Esophagus (tissue), 2 donors: ENCODE data around the gene FBXW8. TPM values are rescaled to one million over a fixed set of nuclear protein-coding genes. Genes with fewer than 3 reads are reported as not detected.
"Not testable (repeated sequence)": the region's sequence is repeated elsewhere in the genome, so short reads cannot be mapped to it uniquely, and the experiment has no call there.

Experiments used
- H3K27ac ChIP-seq, 2 donors: one replicate each; pipeline ENCODE4 v1.5.1; 2013; ENCODE audit warnings: low read depth in 2 of 2, mild to moderate bottlenecking in 2 of 2, inconsistent platforms in 1 of 2, low read length in 1 of 2, moderate library complexity in 1 of 2
- H3K27me3 ChIP-seq, 2 donors: one replicate each; pipeline ENCODE4 v1.6.1; 2013; ENCODE audit warnings: low read length in 2 of 2, control low read depth in 1 of 2, mild to moderate bottlenecking in 1 of 2; ENCODE audit not compliant: insufficient read depth in 2 of 2, control insufficient read depth in 1 of 2
- H3K36me3 ChIP-seq, 2 donors: one replicate each; pipeline ENCODE4 v1.6.1; 2013; ENCODE audit warnings: low read length in 1 of 2; ENCODE audit not compliant: control insufficient read depth in 2 of 2, insufficient read depth in 2 of 2
- H3K4me1 ChIP-seq, 2 donors: one replicate each; pipeline ENCODE4 v1.6.1; 2013; ENCODE audit warnings: low read length in 1 of 2; ENCODE audit not compliant: control insufficient read depth in 2 of 2, insufficient read depth in 2 of 2
- H3K4me3 ChIP-seq, 2 donors: one replicate each; pipeline ENCODE4 v1.5.1; 2013; ENCODE audit warnings: low read length in 2 of 2, mild to moderate bottlenecking in 2 of 2, low read depth in 1 of 2, moderate library complexity in 1 of 2
- H3K9me3 ChIP-seq, 2 donors: one replicate each; pipeline ENCODE4 v1.6.1; 2013; ENCODE audit warnings: mild to moderate bottlenecking in 2 of 2, low read depth in 1 of 2, low read length in 1 of 2, moderate library complexity in 1 of 2; ENCODE audit not compliant: control insufficient read depth in 2 of 2, insufficient read depth in 1 of 2
- WGBS, 2 donors: extraction: QIAGEN DNeasy Blood & Tissue Kit; methylation state at CpG; one replicate each; pipeline ENCODE4 v1.1.7; 2013; 5-methylcytosine and 5-hydroxymethylcytosine counted together
- polyA plus RNA-seq, 2 donors: library from polyadenylated mRNA; stranded (reverse); fragments of 200-250 nt; gene quantifications; one replicate each; pipeline ENCODE4 v1.2.3, GENCODE V29; 2013
- donor health status: healthy with polysubstance abuse.
- donor health status: Bipolar disorder and iron deficiency.

FBXW8 gene
- polyA plus RNA-seq, 2 donors, result 2.7 to 3.7 TPM

DNA sequence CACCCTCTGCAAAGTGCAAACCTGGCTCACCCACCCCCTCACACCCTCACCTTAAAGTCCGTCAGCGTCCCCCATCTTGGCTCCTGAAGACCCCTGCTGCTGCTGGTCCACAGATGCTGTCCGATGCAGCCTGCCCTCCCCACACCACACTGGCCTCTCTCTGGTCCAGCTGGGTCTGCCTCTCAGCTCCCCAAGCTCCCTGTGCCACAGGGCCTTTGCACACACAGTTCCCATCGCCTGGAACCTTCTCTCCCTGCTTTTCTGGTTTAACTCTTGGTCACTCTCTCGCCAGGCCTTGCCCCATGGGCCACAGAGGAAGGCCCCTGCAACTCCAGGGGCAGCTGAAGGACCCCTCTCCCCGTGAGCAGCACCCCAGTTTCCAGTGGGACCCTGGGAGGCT is 143.5 kb downstream of the FBXW8 start:
- Histone ChIP-seq H3K4me3 (no peak overlapping the region), H3K4me1 (no peaks in the 10 kb centered on the region), H3K27ac (no peak overlapping the region), H3K9me3 (no peaks in the 10 kb centered on the region), H3K27me3 (no peaks in the 10 kb centered on the region), H3K36me3 (no peaks in the 10 kb centered on the region)
- 89 to 92% methylated on average over 6 of the region's 6 CpGs for WGBS, 2 donors

DNA sequence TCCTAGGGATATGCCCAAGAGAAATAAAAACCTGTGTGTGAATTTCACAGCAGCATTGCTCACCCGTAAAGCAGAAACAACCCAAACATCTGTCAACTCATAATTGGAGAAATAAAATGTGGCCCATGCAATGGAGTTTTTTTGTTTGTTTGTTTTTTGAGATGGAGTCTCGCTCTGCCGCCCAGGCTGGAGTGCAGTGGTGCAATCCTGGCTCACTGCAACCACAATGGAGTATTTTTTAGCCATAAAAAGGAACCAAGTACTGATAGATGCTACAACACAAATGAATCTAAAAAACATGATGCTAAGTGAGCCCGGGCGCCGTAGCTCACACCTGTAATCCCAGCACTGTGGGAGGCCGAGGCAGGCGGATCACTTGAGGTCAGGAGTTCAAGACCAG is 146.9 kb downstream of the FBXW8 start:
- not testable (repeated sequence) for H3K27ac ChIP-seq, H3K27me3 ChIP-seq, H3K4me1 ChIP-seq, H3K9me3 ChIP-seq, H3K36me3 ChIP-seq, H3K4me3 ChIP-seq
- WGBS, 2 donors, result 87 to 88% methylated on average over 8 of the region's 8 CpGs

DNA sequence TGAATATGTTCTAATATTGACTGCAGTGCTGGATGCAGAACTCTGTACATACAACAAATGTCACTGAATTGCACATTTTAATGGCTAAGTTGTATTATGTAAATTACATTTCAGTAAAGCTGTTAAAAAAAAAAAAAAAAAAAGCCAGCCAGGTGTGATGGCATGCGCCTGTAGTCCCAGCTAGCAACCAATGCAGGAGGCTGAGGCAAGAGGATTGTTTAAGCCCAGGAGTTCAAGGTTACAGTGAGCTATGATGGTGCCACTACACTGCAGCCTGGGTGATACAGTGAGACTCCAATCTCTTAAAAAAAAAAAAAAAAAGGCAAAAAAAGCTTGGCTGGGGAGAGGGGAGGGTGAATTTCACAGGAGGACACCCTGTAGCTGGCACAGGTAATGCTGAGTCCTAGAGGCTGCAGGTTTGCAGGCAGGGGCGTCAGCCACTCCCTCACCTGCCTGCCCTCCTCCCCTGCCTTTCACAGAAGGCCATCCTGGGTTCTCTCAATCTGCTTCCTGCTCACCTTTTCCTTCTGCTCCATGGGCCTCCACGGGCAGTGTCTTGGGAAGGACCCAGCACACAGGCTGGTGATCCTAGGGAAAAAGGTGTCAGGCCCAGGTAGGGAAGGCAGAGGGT is 147.8 kb downstream of the FBXW8 start:
- Histone ChIP-seq H3K27me3 (no peaks in the 10 kb centered on the region), H3K9me3 (no peaks in the 10 kb centered on the region), H3K27ac (no peak overlapping the region), H3K4me1 (peaks cover 3 to 9% of the 10 kb centered on the region in 2 donors), H3K36me3 (no peaks in the 10 kb centered on the region), H3K4me3 (no peak overlapping the region)
- WGBS, 2 donors, result 68 to 73% methylated on average over 3 of the region's 3 CpGs

DNA sequence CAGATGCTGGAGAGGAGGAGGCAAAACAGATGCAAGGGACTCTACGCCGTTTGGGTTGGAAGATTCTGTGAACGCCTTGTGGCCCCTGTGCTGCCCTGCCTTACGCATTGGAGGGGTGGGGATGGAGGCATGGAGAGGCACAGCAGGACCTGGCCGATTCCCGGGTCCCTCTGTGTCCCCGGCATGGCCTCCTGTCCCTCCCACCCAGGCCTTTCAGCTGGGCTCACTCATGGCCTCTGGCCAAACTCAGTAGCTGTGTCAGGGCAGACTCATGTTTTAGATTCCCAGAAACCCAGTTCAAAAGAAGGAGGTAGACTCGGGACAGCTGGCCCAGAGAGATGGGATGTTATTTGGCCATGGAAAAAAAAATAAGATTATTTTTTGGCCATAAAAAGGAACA is 148.4 kb downstream of the FBXW8 start:
- Histone ChIP-seq H3K4me3 (no peak overlapping the region), H3K36me3 (no peaks in the 10 kb centered on the region), H3K9me3 (no peaks in the 10 kb centered on the region), H3K27ac (no peak overlapping the region), H3K27me3 (no peaks in the 10 kb centered on the region), H3K4me1 (peaks cover 3 to 9% of the 10 kb centered on the region in 2 donors)
- 69 to 72% methylated on average over 8 of the region's 8 CpGs for WGBS, 2 donors

DNA sequence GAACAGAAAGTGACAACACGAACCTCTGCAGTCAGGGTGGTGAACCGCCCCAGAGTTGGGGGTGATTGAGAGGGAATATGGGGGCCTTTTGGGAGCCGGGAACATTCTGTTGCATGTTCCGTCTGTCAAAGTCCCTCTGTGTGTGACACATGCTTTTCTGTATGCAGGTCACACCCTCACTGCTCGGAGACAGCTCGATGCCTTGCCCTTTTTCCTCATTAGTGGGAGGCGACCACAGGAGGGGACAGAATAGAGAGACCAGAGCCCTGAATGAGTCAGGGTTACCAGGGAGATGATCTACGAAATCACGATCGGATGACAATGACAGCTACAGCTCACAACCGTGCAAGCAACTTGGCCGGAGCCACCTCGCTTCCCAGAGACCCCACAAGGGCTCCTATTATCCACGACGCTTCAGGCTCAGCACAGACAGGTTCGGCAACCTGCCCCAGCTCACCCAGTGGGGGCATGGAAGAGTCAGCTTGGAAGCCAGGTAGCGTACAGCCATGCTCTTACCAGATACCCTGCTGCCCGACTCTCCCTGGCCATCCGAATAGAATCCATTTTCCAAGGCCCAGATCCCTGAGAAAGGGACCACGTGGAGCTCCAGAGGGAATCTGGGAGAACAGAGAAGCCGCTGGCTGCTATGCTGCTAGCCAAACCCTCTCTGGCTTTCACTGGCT is 149.6 kb downstream of the FBXW8 start:
- Histone ChIP-seq H3K36me3 (no peaks in the 10 kb centered on the region), H3K27ac (no peak overlapping the region), H3K4me1 (peaks cover 3 to 9% of the 10 kb centered on the region in 2 donors), H3K9me3 (no peaks in the 10 kb centered on the region), H3K27me3 (no peaks in the 10 kb centered on the region), H3K4me3 (no peak overlapping the region)
- WGBS, 2 donors, result 52 to 55% methylated on average over 21 of the region's 21 CpGs

DNA sequence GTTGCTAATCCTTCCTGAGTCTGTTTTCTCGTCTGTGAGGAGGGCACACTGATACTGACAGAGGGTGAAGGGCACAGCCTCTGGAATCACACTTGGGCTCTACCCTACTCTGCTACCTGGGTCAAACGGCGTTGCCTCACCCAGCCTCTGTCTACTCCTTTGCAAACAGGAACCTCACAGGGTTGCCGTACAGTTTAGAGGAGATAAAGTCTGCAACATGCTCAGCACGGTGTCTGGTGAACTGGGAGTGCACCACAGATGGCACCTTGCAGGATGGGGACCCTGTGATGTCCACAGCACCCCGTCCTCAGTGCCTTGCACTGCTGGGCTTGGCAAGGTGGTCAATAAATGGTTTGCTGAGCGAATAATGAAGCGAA is 150.2 kb downstream of the FBXW8 start:
- H3K9me3 ChIP-seq, result no peaks in the 10 kb centered on the region
- H3K36me3 ChIP-seq, result no peaks in the 10 kb centered on the region
- 65 to 69% methylated on average over 8 of the region's 8 CpGs for WGBS, 2 donors
- peaks cover 3 to 9% of the 10 kb centered on the region in 2 donors for H3K4me1 ChIP-seq
- H3K27me3 ChIP-seq, result no peaks in the 10 kb centered on the region
- H3K4me3 ChIP-seq, result no peak overlapping the region
- no peak overlapping the region for H3K27ac ChIP-seq

DNA sequence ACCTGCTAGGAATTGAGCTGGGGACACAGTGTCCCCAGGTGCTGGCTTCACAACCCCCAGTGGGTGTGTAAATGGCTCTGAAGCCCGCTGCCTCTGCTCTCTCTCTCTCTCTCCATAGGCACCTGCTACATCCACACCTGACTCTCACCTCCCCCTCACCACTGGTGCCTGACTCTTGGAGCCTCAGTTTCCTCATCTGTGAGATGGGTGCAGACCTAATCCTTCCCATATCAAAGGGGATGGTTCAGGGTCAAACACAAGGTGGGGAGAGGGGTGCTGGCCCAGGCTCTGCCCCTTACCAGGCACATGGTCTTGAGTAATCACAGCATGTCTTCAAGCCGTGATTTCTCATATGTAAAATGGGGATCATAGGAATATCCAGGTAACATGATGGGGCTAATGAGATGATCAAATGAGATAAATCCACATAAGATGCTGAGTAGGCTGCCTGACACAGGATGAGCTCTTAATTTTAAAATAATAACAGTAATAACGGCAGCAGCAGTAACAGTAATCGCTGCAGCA is 150.9 kb downstream of the FBXW8 start:
- Histone ChIP-seq H3K9me3 (no peaks in the 10 kb centered on the region), H3K27me3 (no peaks in the 10 kb centered on the region), H3K27ac (no peak overlapping the region), H3K4me1 (peaks cover 3 to 9% of the 10 kb centered on the region in 2 donors), H3K36me3 (no peaks in the 10 kb centered on the region), H3K4me3 (no peak overlapping the region)
- 86 to 90% methylated on average over 4 of the region's 4 CpGs for WGBS, 2 donors

DNA sequence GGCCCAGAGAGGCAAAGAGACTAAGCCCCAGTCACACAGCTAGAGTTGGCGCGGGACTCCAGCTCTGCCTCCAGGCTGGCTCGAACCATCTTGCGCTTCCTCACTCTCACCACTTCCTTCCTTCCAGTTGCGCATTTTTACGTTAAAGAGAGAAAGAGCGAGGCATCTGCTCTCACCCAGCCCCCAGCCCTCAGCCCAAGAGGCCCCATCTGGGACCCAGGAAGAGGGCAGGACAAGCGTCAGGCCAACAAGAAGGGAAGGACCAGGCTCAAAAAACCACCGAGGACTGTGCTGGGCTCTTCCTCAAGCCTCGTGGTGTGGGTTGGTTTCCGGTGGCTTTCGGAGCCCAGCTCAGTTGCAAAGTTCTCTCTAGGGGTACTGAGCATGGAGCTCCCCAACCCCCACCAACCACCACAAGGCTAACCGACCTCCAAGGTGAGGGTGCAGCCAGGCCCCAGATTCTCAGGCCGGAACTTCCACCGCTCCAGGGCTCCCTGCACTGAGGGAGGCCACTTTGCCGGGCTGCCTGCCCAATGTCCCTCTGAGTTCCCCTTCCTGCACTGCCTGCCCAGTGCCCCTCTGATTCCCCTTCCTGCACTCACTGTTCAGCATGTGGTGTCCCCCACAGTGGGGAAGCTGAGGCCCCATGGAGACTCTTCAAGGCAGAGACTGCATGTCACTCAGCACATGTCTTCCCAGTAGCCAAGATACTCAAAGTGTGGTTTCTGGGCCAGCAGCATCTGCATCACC is 152.6 kb downstream of the FBXW8 start:
- peaks cover 3 to 9% of the 10 kb centered on the region in 2 donors for H3K4me1 ChIP-seq
- 58 to 76% methylated on average over 16 of the region's 16 CpGs for WGBS, 2 donors
- H3K9me3 ChIP-seq, result no peaks in the 10 kb centered on the region
- H3K36me3 ChIP-seq, result no peaks in the 10 kb centered on the region
- H3K4me3 ChIP-seq, result no peak overlapping the region
- no peak overlapping the region for H3K27ac ChIP-seq
- H3K27me3 ChIP-seq, result no peaks in the 10 kb centered on the region

DNA sequence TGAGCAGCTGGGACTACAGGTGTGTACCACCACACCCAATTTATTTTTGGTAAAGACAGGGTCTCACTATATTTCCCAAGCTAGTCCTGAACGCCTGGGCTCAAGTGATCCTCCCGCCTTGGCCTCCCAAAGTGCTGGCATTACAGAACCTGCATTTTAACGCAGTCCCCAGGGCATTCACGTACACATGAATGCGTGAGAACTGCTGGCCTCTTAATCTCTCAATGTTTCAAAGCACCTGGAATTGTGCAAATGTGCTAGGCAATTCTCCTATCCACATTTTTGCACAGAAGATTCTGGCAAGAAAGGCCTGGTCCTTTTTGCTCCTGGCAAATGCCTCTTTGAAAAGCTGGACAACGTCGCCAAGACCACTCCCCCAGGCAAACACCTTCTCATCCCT is 153.3 kb downstream of the FBXW8 start:
- H3K27me3 ChIP-seq, result no peaks in the 10 kb centered on the region
- 90 to 91% methylated on average over 7 of the region's 7 CpGs for WGBS, 2 donors
- no peak overlapping the region for H3K4me3 ChIP-seq
- no peaks in the 10 kb centered on the region for H3K9me3 ChIP-seq
- no peak overlapping the region for H3K27ac ChIP-seq
- peaks cover 3 to 9% of the 10 kb centered on the region in 2 donors for H3K4me1 ChIP-seq
- H3K36me3 ChIP-seq, result no peaks in the 10 kb centered on the region
